Esophagus muscularis mucosa (tissue), 4 donors: ENCODE measurements around the gene SREK1IP1. TPM values are rescaled to one million over a fixed set of nuclear protein-coding genes. Genes with fewer than 3 reads are reported as not detected.

Experiments
- DNase-seq: peaks from one replicate; pipeline ENCODE4 v3.0.0-alpha.2; 2017; ENCODE audit errors: extremely low spot score
- H3K27ac ChIP-seq, 4 donors: fragments of 200-600 bp; sonication (generic); replicated peaks in 1 of 4; 1 replicate in 3 of 4; 2 replicates in 1 of 4; pipeline ENCODE4 v1.5.1; 2016 to 2019; ENCODE audit warnings: mild to moderate bottlenecking in 1 of 4
- H3K27me3 ChIP-seq, 4 donors: fragments of 200-600 bp; sonication (generic); one replicate each; pipeline versions ENCODE4 v1.5.1 to v1.6.0; 2016 to 2019
- H3K36me3 ChIP-seq, 4 donors: fragments of 200-600 bp; sonication (generic); one replicate each; pipeline ENCODE4 v1.5.1; 2016 to 2019
- H3K4me1 ChIP-seq, 4 donors: fragments of 200-600 bp; sonication (generic); one replicate each; pipeline ENCODE4 v1.5.1; 2016 to 2019
- H3K4me3 ChIP-seq, 4 donors: fragments of 200-600 bp; sonication (generic); 1 replicate in 2 of 4; 2 replicates in 2 of 4; pipeline ENCODE4 v1.5.1; 2016 to 2019; ENCODE audit warnings: mild to moderate bottlenecking in 4 of 4, moderate library complexity in 1 of 4
- H3K9me3 ChIP-seq, 4 donors: fragments of 200-600 bp; sonication (generic); 1 replicate in 3 of 4; 2 replicates in 1 of 4; pipeline ENCODE4 v1.5.1; 2016 to 2019
- EP300 ChIP-seq: sonication (generic); formaldehyde crosslinking; IDR thresholded peaks from one replicate; pipeline ENCODE4 v1.6.1; 2017; ENCODE audit warnings: antibody characterized with exemption
- POLR2A ChIP-seq: fragments of 450-650 bp; IDR thresholded peaks from one replicate; pipeline ENCODE4 v1.6.1; 2017; ENCODE audit warnings: antibody characterized with exemption, moderate library complexity, mild to moderate bottlenecking, low read depth
- POLR2AphosphoS5 ChIP-seq, 2 donors: sonication (generic); formaldehyde crosslinking; IDR thresholded peaks; one replicate each; pipeline ENCODE4 v1.6.1; 2017; ENCODE audit warnings: antibody characterized with exemption in 2 of 2
- WGBS: methylation state at CpG from one replicate; pipeline ENCODE4 v1.1.5; 2018; 5-methylcytosine and 5-hydroxymethylcytosine counted together
- intact Hi-C: fragments of 100-400 bp; cut with DNase I; formaldehyde crosslinking; loops from one replicate; pipeline ENCODE4 v1.15.1; 2023
- total RNA-seq, 4 donors: library from RNA; depleted of rRNA; stranded (reverse); fragments of >200 nt; gene quantifications; one replicate each; pipeline versions ENCODE4 v1.1.0 to v1.2.1, GENCODE V29; 2016
- TF ChIP-seq, protein P1 (sequence below), 3 experiments: fragments of 200-600 bp in 2 of 3; fragments of 450-650 bp in 1 of 3; sonication (generic) in 2 of 3; IDR thresholded peaks; one replicate each; pipeline ENCODE4 v1.5.1; 2017 to 2019; ENCODE audit warnings: antibody characterized with exemption in 3 of 3, mild to moderate bottlenecking in 2 of 3, moderate library complexity in 1 of 3

Gene SREK1IP1
- total RNA-seq, 4 donors from 2014 or later, result 10.7 to 17.4 (median 11.0) TPM

DNA sequence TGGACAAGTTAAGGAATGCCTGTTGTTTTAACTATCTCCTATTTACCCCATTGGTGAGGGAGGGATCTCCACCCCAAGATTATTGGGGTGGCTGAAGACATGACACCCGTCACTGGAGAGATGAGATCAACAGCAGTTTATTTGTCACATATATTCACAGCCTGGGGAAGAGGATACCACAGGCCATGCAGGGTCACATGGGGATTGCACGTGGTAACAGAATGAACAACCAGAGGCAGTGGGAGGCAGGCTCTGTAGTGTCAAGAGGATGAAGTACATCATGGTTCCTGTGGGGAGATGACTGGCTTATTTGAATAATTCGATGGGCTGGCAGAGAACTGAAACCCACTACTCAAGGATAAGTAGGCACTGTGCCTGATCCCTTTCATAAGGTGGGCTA is 96.8 kb downstream of the SREK1IP1 start:
- H3K27me3 ChIP-seq, result no peaks in the 10 kb centered on the region
- H3K36me3 ChIP-seq, result no peaks in the 10 kb centered on the region
- TF ChIP-seq, protein P1, sequence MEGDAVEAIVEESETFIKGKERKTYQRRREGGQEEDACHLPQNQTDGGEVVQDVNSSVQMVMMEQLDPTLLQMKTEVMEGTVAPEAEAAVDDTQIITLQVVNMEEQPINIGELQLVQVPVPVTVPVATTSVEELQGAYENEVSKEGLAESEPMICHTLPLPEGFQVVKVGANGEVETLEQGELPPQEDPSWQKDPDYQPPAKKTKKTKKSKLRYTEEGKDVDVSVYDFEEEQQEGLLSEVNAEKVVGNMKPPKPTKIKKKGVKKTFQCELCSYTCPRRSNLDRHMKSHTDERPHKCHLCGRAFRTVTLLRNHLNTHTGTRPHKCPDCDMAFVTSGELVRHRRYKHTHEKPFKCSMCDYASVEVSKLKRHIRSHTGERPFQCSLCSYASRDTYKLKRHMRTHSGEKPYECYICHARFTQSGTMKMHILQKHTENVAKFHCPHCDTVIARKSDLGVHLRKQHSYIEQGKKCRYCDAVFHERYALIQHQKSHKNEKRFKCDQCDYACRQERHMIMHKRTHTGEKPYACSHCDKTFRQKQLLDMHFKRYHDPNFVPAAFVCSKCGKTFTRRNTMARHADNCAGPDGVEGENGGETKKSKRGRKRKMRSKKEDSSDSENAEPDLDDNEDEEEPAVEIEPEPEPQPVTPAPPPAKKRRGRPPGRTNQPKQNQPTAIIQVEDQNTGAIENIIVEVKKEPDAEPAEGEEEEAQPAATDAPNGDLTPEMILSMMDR (IDR thresholded peaks at IDR 0.05), result no peak
- TF ChIP-seq EP300 (no peak), POLR2A (no peak), POLR2AphosphoS5 (IDR thresholded peaks at IDR 0.05) (no peak)
- 89% methylated on average over 3 of the region's 3 CpGs for WGBS
- DNase-seq, result no peak
- no peak overlapping the region for H3K27ac ChIP-seq
- intact Hi-C loops, result no loop called here
- peaks cover 0 to 6% (median 3%) of the 10 kb centered on the region in 4 donors for H3K9me3 ChIP-seq
- H3K4me1 ChIP-seq, result no peaks in the 10 kb centered on the region
- no peak overlapping the region for H3K4me3 ChIP-seq

DNA sequence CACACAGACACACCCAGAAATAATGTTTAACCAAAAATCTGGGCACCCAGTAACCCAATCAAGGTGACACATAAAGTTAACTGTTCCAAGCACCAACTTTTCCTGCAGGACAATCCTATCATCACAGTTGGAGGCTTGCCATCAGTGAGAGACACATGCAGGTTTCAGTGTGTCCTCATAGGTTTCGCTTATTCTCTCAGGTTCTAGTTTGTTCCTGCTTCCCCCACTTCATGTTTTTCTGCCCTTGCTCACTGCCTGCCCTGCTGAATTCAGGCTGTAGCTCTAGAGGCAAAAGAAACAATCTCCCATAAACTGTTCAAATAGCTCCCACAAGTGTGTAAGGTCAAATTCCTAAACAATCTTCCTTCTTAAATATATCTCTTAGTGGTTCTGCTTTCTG is 98.2 kb downstream of the SREK1IP1 start:
- intact Hi-C loops, result no loop called here
- Histone ChIP-seq H3K4me3 (no peak overlapping the region), H3K36me3 (no peaks in the 10 kb centered on the region), H3K9me3 (peaks cover 0 to 6% (median 3%) of the 10 kb centered on the region in 4 donors), H3K27me3 (no peaks in the 10 kb centered on the region), H3K27ac (no peak overlapping the region), H3K4me1 (no peaks in the 10 kb centered on the region)
- DNase-seq, result no peak
- TF ChIP-seq POLR2AphosphoS5 (IDR thresholded peaks at IDR 0.05) (no peak), POLR2A (no peak), EP300 (no peak)
- TF ChIP-seq, protein P1 (IDR thresholded peaks at IDR 0.05), result no peak
- WGBS, result 91% methylated on average over 1 of the region's 1 CpG

Other genes with a start within 250 kb of the SREK1IP1 start
- not detected for gene SHISAL2B, start 78.2 kb downstream of the SREK1IP1 start, total RNA-seq
- 10 to 100 TPM; 12.3 to 21.2 (median 13.4) TPM for gene CWC27, start 239 bp upstream of the SREK1IP1 start, total RNA-seq